ENCODE results near the gene PRR19.

DNA sequence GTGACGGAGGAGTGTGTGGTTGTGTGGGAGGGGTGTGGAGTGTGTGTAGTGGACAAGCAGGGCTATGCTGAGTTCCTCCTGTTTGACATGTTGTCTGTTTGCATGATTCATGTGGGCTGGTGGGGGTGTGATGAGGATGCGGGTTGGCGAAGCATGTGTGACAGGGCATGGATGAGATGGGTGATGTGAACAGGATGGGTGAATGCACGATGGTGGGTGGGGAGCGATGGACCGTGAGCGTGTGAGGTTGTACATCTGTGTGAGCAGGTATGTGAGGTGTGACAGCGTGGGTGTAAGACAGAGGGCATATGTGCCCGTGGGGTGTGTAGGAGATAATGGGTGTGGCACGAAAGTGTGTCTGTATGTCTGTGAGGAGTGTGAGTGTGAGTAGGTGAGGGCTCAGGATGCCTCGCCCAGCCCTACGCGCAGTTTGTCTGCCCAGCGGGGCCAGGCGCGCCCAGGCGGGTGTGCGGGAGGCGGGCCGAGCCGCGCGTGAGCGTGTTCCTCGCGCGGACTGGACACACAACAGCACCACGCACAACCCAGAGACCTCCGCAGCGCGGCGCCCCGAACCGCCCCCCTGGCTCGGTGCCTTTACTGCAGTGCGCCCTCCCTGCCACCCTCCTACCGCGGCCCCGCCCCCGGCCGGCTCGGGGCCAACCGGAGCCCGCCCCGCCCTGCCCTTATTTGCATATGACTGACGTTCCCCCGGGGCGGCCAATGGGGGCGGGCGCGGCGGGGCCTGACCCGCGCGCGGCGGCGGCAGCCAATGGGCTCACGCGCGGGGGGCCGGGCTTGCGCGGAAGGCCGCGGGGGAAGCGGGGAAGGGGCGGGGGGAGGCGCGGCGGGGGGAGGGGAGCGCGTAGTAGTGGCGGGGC, 18.5 kb upstream of the PRR19 start:
- TF ChIP-seq, protein P1, sequence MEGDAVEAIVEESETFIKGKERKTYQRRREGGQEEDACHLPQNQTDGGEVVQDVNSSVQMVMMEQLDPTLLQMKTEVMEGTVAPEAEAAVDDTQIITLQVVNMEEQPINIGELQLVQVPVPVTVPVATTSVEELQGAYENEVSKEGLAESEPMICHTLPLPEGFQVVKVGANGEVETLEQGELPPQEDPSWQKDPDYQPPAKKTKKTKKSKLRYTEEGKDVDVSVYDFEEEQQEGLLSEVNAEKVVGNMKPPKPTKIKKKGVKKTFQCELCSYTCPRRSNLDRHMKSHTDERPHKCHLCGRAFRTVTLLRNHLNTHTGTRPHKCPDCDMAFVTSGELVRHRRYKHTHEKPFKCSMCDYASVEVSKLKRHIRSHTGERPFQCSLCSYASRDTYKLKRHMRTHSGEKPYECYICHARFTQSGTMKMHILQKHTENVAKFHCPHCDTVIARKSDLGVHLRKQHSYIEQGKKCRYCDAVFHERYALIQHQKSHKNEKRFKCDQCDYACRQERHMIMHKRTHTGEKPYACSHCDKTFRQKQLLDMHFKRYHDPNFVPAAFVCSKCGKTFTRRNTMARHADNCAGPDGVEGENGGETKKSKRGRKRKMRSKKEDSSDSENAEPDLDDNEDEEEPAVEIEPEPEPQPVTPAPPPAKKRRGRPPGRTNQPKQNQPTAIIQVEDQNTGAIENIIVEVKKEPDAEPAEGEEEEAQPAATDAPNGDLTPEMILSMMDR (conservative IDR thresholded peaks at IDR 0.05; ENCODE audit: low read depth, low read length), result no peak
- no peak for TF ChIP-seq EZH2 (IDR thresholded peaks at IDR 0.05; ENCODE audit: borderline replicate concordance, low read depth, low read length, poor library complexity, severe bottlenecking)
